ENCODE results near the gene MECP2. TPM values are rescaled to one million over a fixed set of nuclear protein-coding genes. Genes with fewer than 3 reads are reported as not detected.

Gene MECP2
- total RNA-seq, 1 donor from 2014 or later = 57.6 TPM

DNA sequence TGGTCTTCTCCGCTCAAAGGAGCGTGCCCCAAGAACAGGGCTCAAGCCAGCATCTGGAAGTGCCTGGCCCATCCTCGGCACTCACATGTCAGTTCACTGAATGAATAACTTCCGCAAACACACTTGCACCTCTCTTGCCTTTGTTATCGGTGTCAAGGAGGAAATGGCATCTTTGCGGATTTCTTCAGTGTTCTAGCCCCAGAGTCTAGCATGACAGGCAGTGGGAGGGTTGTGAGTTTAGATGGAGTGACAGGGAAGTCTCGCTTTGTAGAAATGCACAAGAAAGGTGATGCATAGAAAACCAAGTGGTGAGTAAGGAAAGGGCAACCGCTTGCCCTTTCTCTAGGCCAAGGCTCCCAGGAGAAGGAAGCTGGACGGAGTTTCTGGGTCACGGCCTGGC is 17.6 kb upstream of the MECP2 start:
- H3K27ac ChIP-seq = no peak overlapping the region
- H3K36me3 ChIP-seq = no peaks in the 10 kb centered on the region
- ATAC-seq = no peak
- H3K4me1 ChIP-seq = no peaks in the 10 kb centered on the region
- H3K27me3 ChIP-seq (ENCODE audit: low read depth) = no peaks in the 10 kb centered on the region
- no peak for DNase-seq
- TF ChIP-seq, protein P1, sequence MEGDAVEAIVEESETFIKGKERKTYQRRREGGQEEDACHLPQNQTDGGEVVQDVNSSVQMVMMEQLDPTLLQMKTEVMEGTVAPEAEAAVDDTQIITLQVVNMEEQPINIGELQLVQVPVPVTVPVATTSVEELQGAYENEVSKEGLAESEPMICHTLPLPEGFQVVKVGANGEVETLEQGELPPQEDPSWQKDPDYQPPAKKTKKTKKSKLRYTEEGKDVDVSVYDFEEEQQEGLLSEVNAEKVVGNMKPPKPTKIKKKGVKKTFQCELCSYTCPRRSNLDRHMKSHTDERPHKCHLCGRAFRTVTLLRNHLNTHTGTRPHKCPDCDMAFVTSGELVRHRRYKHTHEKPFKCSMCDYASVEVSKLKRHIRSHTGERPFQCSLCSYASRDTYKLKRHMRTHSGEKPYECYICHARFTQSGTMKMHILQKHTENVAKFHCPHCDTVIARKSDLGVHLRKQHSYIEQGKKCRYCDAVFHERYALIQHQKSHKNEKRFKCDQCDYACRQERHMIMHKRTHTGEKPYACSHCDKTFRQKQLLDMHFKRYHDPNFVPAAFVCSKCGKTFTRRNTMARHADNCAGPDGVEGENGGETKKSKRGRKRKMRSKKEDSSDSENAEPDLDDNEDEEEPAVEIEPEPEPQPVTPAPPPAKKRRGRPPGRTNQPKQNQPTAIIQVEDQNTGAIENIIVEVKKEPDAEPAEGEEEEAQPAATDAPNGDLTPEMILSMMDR (IDR thresholded peaks at IDR 0.05) = no peak
- H3K4me3 ChIP-seq = no peak overlapping the region
- H3K9me3 ChIP-seq = no peaks in the 10 kb centered on the region
- intact Hi-C loops (cut with DNase I) = no loop called here

DNA sequence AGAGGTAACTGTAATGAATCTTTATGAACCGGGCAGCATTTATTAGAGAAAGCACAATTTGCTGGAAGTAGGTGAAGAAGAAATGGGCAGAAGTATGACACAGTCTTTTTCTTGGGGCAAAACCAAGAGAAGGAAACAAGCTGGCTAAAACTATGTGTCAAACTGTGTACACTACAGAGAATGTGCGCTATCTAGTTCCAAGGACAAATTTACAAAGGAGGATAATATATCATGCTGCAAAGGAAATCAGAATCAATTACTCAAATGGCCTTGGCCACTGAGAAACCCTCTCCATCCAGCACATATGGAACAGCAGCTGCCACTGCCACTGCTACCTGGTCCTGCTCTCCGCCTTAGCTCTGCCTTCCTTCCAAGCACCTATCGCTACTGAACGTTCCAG is 17.1 kb upstream of the MECP2 start:
- no peaks in the 10 kb centered on the region for H3K36me3 ChIP-seq
- H3K27ac ChIP-seq = no peak overlapping the region
- ATAC-seq (no peak), DNase-seq (no peak)
- no peak overlapping the region for H3K4me3 ChIP-seq
- TF ChIP-seq, protein P1 (IDR thresholded peaks at IDR 0.05) = no peak
- H3K4me1 ChIP-seq = no peaks in the 10 kb centered on the region
- H3K27me3 ChIP-seq (ENCODE audit: low read depth) = no peaks in the 10 kb centered on the region
- H3K9me3 ChIP-seq = no peaks in the 10 kb centered on the region
- intact Hi-C loops (cut with DNase I) = no loop called here

DNA sequence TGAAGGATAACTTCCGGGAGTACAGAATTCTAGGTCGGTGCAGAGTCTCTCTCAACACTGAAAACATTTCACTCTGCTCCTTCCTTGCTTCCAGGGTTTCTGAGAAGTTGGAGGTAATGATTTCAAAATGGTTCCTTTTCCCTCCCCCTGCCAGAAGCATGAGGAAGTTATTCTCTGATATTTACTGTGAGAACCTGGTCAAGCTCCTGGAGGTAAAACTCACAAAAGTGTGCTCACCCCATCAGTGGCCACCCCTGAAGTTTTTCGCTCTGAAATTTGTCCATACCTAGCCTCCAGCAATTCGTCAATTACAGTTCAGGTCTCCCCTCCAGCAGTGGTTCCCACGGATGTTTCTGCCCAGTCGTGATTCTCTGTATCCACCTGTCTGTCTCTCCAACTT is 16.2 kb upstream of the MECP2 start:
- TF ChIP-seq, protein P1 (IDR thresholded peaks at IDR 0.05) = no peak
- no peaks in the 10 kb centered on the region for H3K27me3 ChIP-seq (ENCODE audit: low read depth)
- H3K9me3 ChIP-seq = no peaks in the 10 kb centered on the region
- H3K4me3 ChIP-seq = no peak overlapping the region
- ATAC-seq (no peak), DNase-seq (no peak)
- H3K4me1 ChIP-seq = no peaks in the 10 kb centered on the region
- H3K36me3 ChIP-seq = no peaks in the 10 kb centered on the region
- intact Hi-C loops (cut with DNase I) = no loop called here
- no peak overlapping the region for H3K27ac ChIP-seq

DNA sequence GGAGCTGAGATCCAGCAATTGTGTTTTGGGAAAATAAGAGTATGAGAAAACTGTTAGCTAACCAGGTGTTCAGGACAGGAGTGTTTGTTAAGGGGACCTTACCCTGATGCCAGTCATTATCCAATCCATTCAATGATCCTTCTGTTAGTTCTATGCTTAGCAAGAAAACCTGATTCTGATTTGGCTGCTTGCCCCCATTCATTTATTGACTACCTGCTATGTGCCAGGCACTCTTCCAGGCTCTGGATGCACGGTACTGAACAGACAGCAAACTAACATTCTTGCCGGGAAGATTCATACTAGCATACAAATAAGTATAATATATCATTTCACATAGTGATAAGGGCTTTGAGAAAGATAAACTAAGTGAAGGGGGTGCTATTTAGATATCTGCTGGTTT is 1.0 kb upstream of the MECP2 start:
- no peak overlapping the region for H3K27ac ChIP-seq
- no peaks in the 10 kb centered on the region for H3K36me3 ChIP-seq
- no peaks in the 10 kb centered on the region for H3K9me3 ChIP-seq
- no peak overlapping the region for H3K4me3 ChIP-seq
- DNase-seq (no peak), ATAC-seq (no peak)
- peaks cover 26% of the 10 kb centered on the region for H3K4me1 ChIP-seq
- no peaks in the 10 kb centered on the region for H3K27me3 ChIP-seq (ENCODE audit: low read depth)
- intact Hi-C loops (cut with DNase I) = no loop called here
- TF ChIP-seq, protein P1 (IDR thresholded peaks at IDR 0.05) = no peak

DNA sequence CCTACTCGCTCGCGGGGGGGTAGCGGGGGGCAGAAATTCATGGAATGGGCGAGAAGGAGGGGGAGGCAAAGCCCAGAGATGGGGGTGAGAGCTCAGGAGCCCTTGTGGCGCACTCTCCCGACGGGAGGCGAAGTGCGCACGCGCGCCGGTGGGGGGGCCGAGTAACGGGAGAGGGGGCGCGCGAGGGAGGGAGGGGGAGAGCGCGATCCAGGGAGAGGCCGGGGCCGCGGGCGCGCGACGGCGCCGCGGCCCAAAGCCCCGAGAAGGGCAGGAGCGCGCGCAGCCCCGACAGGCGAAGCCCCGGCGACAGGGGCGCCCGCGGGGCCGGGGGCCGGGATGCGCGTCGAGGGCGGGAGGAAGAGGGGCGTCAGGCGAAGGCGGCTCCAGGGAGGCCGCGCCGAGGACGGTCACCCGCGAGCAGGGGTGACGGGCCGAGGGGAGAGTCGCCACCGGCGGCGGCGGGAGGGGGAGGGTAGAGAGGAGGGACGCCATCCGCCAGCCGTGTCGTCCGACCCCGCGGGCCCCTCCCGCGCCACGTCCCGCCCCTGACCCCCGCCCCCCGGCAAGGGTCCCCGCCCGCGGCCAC is 421 bp downstream of the MECP2 start:
- TF ChIP-seq, protein P1 (IDR thresholded peaks at IDR 0.05) = no peak
- Histone ChIP-seq H3K36me3 (no peaks in the 10 kb centered on the region), H3K4me3 (peak overlapping the region; percentile 66), H3K27me3 (ENCODE audit: low read depth) (no peaks in the 10 kb centered on the region), H3K9me3 (no peaks in the 10 kb centered on the region), H3K4me1 (peaks cover 40% of the 10 kb centered on the region), H3K27ac (peak overlapping the region; percentile 91)
- intact Hi-C loops (cut with DNase I) = no loop called here
- ATAC-seq (peak; percentile 75 to 85), DNase-seq (peak; percentile 76)

All from lower lobe of right lung (tissue), 2 donors.